Peyer's patch (tissue), 4 donors: Measurements from ENCODE around the gene SCN2A.

ENCODE experiments used
- CTCF ChIP-seq, 6 experiments: fragments of 450-650 bp in 4 of 6; fragments of 200-600 bp in 2 of 6; sonication (generic) in 1 of 6; IDR thresholded peaks; one replicate each; pipeline ENCODE4 v1.5.1; 2017 to 2019; ENCODE audit warnings: antibody characterized with exemption in 6 of 6, mild to moderate bottlenecking in 3 of 6, moderate library complexity in 1 of 6
- POLR2A ChIP-seq, 2 donors: fragments of 450-650 bp; IDR thresholded peaks; one replicate each; pipeline ENCODE4 v1.5.1; 2017; ENCODE audit warnings: antibody characterized with exemption in 2 of 2, mild to moderate bottlenecking in 2 of 2, moderate library complexity in 2 of 2

GRCh38 chr2:165373278-165374010 is 134.2 kb downstream of the SCN2A start:
- TF ChIP-seq POLR2A (IDR thresholded peaks at IDR 0.05) (no peak), CTCF (IDR thresholded peaks at IDR 0.05) (no peak)
